GM19043 (cell line): ENCODE measurements around the gene MGA.
A peak's percentile ranks its signal among the peaks of the same experiment; 100 is the strongest.

ENCODE experiments used
- ATAC-seq: cut with Tn5 transposase; IDR thresholded peaks from one replicate; pipeline ENCODE4 v1.9.1; 2021; ENCODE audit warnings: low read depth; ENCODE audit not compliant: unreplicated experiment

MGA gene

GRCh38 chr15:41656188-41656587 is 4.0 kb upstream of the MGA start:
- ATAC-seq: no peak

GRCh38 chr15:41658689-41659088 is 1.5 kb upstream of the MGA start:
- ATAC-seq: no peak

GRCh38 chr15:41659190-41659589 is 1.0 kb upstream of the MGA start:
- ATAC-seq: no peak

DNA sequence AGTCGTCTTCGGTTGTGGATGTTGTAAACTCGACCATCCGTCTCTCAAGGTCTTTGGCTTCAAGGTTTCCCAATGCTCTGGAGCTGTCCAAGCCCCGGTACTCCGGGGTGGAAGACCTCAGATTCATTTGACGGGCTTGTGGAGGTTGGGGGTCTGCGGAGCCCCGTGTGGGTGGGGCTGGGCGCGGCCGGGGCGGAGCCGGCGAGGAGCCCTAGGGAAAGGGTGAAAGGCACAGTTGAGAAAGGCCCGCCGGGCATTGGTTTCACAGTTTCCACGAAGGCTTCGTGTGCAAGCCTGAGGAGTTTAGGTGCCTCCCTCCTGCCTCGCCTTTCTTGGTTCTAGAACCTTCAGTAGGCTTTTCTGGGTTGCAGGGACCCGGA is 360 bp upstream of the MGA start:
- ATAC-seq: no peak

- ATAC-seq: no peak
Measured at GRCh38 chr15:41661078-41661517, 893 bp downstream of the MGA start.

GRCh38 chr15:41661518-41662225 is 1.5 kb downstream of the MGA start:
- no peak for ATAC-seq

DNA sequence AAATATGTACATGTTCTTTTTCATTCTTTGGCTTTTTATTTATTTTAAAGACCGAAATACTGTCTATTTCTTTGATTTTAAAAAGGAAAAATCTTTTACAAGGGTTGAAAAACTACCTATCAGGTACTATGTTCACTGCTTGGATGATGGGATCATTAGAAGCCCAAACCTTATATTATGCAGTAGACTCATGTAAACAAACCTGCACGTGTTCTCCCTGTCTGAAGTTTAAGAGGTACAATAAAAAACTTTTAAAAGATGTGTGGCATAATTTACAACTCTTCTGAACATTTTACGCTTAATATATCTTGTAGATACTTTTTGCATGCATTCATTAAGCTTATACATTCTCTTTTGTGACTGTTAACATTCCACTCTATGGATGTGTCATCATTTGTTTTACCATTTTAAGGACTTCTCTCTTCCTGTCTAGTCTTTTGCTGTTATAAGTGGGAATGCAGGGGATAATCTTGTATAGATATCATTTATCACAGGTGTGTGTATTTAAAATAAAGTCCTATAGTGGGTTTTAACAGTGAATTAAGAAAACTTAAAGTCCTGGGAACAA is 6.2 kb downstream of the MGA start:
- ATAC-seq: no peak

DNA sequence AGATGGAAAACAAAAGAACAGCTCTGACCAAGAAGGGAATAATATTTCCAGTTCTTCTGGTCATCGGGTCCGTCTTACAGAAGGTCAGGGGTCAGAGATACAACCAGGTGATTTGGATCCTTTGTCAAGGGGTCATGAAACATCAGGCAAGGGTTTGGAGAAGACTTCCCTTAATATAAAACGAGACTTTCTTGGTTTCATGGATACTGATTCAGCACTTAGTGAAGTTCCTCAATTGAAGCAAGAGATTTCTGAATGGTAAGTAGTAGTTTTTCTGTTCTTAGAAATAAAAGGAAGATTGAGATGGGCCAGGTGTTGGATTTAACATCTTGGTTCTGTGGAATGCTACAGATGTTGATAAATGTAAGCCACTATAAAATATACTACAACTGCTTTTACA is 9.5 kb downstream of the MGA start:
- no peak for ATAC-seq

- no peak for ATAC-seq
Measured at GRCh38 chr15:41671656-41672648, 11.7 kb downstream of the MGA start.

DNA sequence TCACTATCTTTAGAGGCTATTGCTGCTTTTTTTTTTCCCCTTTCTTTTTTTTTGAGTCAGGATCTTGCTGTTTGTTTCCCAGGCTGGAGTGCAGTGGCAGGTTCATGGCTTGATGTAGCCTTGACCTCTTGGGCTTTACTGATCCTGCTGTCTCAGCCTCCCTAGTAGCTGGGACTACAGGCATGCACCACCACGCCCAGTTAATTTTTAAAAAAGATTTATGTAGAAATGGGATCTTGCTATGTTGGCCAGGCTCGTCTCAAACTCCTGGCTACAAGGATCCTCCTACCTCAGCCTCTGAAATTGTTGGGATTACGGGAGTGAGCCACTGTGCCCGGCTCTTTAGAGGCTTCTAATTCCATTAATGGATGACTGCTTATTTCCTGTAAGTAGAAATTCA is 15.1 kb downstream of the MGA start:
- ATAC-seq: no peak

DNA sequence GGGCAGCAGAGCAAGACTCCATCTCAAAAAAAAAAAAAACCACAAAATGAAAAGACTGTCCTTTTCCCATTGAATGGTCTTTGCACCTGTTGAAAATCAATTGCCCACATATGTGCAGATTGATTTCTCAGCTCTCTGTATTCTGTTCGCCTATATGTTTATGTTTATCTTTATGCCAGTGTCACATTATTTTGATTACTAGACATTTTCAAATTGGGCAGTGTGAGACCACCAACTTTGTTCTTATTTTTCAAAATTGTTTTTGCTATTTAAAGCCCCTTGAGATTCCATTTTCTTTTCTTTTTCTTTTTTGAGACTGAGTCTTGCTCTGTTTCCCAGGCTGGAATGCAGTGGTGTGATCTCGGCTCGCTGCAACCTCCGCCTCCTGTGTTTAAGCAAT is 18.5 kb downstream of the MGA start:
- ATAC-seq: no peak

DNA sequence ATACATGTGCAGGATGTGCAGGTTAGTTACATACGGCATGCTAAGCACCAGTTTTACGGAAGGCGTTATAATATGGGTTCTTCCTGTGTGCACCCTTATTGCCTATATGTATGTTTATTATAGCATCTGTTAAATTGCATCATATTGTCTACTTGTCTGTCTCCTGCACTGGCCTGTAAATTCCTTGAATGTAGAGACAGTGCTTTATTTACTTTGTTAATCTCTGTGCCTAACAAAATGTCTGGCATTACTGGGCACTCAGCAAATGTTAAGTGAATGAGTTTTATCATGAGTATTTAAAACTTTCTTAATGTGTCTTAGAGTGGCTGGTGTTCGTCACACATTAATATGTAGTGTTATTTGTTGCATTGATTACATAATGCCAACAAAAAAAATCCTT is 23.8 kb downstream of the MGA start:
- no peak for ATAC-seq

DNA sequence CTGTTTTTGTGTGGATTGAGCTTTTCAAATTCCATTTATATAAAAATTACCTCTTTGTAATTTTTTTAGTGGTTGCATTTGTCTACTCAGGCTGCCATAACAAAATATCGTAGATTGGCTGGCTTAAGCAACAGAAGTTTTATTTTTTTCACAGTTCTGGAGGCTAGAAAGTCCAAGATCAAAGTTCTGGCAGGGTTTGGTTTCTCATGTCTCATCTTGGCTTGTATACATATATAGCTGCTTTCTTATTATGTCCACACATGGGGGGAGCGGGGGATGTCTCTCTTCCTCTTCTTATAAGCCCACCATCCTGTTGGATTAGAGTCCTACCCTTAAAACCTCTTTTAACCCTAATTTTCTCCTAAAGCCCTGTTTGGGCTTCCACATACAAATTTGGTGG is 28.5 kb downstream of the MGA start:
- ATAC-seq: no peak

GRCh38 chr15:41689083-41689482 is 28.9 kb downstream of the MGA start:
- ATAC-seq: no peak

GRCh38 chr15:41689834-41690233 is 29.6 kb downstream of the MGA start:
- ATAC-seq: no peak

- no peak for ATAC-seq
Measured at GRCh38 chr15:41690636-41691035, 30.4 kb downstream of the MGA start.

GRCh38 chr15:41691471-41691870 is 31.3 kb downstream of the MGA start:
- no peak for ATAC-seq

DNA sequence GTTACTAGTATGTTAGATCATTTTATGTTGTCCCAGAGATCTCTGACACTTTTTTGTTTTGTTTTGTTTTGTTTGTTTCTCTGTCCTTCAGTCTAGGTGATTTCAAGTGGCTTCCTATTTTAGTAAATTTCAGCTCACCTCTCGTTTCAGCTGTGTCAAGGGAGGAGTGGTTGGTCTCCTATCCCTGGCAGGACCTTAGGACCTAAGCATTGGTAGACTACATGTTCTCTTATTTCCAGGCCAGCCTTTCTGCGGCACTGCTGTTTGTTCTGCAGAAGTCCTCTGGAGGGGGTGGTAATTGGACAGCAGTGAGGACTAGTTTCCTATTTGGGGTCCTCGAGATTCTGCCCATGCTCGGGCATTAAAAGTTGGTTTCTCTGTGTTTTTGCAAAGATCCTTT is 31.8 kb downstream of the MGA start:
- ATAC-seq: no peak

GRCh38 chr15:41693757-41694156 is 33.6 kb downstream of the MGA start:
- no peak for ATAC-seq

GRCh38 chr15:41695750-41696436 is 35.7 kb downstream of the MGA start:
- ATAC-seq: peak; percentile 82

GRCh38 chr15:41698779-41699178 is 38.6 kb downstream of the MGA start:
- no peak for ATAC-seq
